Esophagus muscularis mucosa (tissue), 4 donors: Measurements from ENCODE around the gene DAPK1.

ENCODE experiments used
- CTCF ChIP-seq, 3 experiments: fragments of 200-600 bp in 2 of 3; fragments of 450-650 bp in 1 of 3; sonication (generic) in 2 of 3; IDR thresholded peaks; one replicate each; pipeline ENCODE4 v1.5.1; 2017 to 2019; ENCODE audit warnings: antibody characterized with exemption in 3 of 3, mild to moderate bottlenecking in 2 of 3, moderate library complexity in 1 of 3
- EP300 ChIP-seq: sonication (generic); formaldehyde crosslinking; IDR thresholded peaks from one replicate; pipeline ENCODE4 v1.6.1; 2017; ENCODE audit warnings: antibody characterized with exemption
- POLR2A ChIP-seq: fragments of 450-650 bp; IDR thresholded peaks from one replicate; pipeline ENCODE4 v1.6.1; 2017; ENCODE audit warnings: antibody characterized with exemption, moderate library complexity, mild to moderate bottlenecking, low read depth
- POLR2AphosphoS5 ChIP-seq, 2 donors: sonication (generic); formaldehyde crosslinking; IDR thresholded peaks; one replicate each; pipeline ENCODE4 v1.6.1; 2017; ENCODE audit warnings: antibody characterized with exemption in 2 of 2

GRCh38 chr9:87725356-87725899 is 227.8 kb downstream of the DAPK1 start:
- TF ChIP-seq CTCF (IDR thresholded peaks at IDR 0.05) (no peak), POLR2A (no peak), POLR2AphosphoS5 (IDR thresholded peaks at IDR 0.05) (no peak), EP300 (no peak)
